Prostate gland (tissue), 2 donors: ENCODE results near the gene TMEM131.

Experiments used
- CTCF ChIP-seq, 4 experiments: fragments of 200-600 bp in 2 of 4; fragments of 450-650 bp in 2 of 4; sonication (generic) in 2 of 4; IDR thresholded peaks; 1 replicate in 3 of 4; 2 replicates in 1 of 4; pipeline ENCODE4 v1.5.1; 2016 to 2019; ENCODE audit warnings: antibody characterized with exemption in 4 of 4, mild to moderate bottlenecking in 2 of 4, moderate library complexity in 2 of 4
- POLR2A ChIP-seq: fragments of 450-650 bp; IDR thresholded peaks from one replicate; pipeline ENCODE4 v1.6.1; 2016; ENCODE audit warnings: antibody characterized with exemption, mild to moderate bottlenecking

GRCh38 chr2:97993926-97994325 lies 1.8 kb downstream of the TMEM131 start:
- TF ChIP-seq CTCF (IDR thresholded peaks at IDR 0.05) = no peak
- no peak for TF ChIP-seq POLR2A
